GM12864 (cell line): Measurements from ENCODE around the gene CACNG8.

ENCODE experiments used
- DNase-seq: peaks from one replicate; pipeline ENCODE4 v3.0.0-alpha.2; 2011; ENCODE audit warnings: low read depth
- H3K4me3 ChIP-seq: 2 replicates; pipeline ENCODE4 v1.5.1; 2011; ENCODE audit warnings: mild to moderate bottlenecking, low read depth, low read length, control low read depth
- CTCF ChIP-seq: IDR thresholded peaks from 2 replicates; pipeline ENCODE4 v1.5.1; 2011; ENCODE audit warnings: low read depth, mild to moderate bottlenecking, moderate library complexity, low read length, control low read depth, inconsistent platforms; ENCODE audit errors: missing control alignments

The CACNG8 gene

GRCh38 chr19:53953383-53953782 lies 9.4 kb upstream of the CACNG8 start:
- no peak for TF ChIP-seq CTCF
- DNase-seq, result no peak
- H3K4me3 ChIP-seq, result no peak overlapping the region

- H3K4me3 ChIP-seq, result no peak overlapping the region
- TF ChIP-seq CTCF, result no peak
- DNase-seq, result no peak
Measured at GRCh38 chr19:53957448-53958167, 5.1 kb upstream of the CACNG8 start.

GRCh38 chr19:53958168-53958571 lies 4.6 kb upstream of the CACNG8 start:
- no peak overlapping the region for H3K4me3 ChIP-seq
- DNase-seq, result no peak
- no peak for TF ChIP-seq CTCF

- no peak overlapping the region for H3K4me3 ChIP-seq
- no peak for DNase-seq
- no peak for TF ChIP-seq CTCF
Measured at GRCh38 chr19:53958823-53959757, 3.6 kb upstream of the CACNG8 start.

- TF ChIP-seq CTCF, result no peak
- H3K4me3 ChIP-seq, result no peak overlapping the region
- no peak for DNase-seq
Measured at GRCh38 chr19:53960187-53960586, 2.5 kb upstream of the CACNG8 start.

GRCh38 chr19:53960886-53961285 lies 1.9 kb upstream of the CACNG8 start:
- no peak for DNase-seq
- no peak for TF ChIP-seq CTCF
- H3K4me3 ChIP-seq, result no peak overlapping the region
